ENCODE measurements around the gene MORF4L1.
"Not testable (repeated sequence)": the region's sequence is repeated elsewhere in the genome, so short reads cannot be mapped to it uniquely, and the experiment has no call there.

The MORF4L1 gene

DNA sequence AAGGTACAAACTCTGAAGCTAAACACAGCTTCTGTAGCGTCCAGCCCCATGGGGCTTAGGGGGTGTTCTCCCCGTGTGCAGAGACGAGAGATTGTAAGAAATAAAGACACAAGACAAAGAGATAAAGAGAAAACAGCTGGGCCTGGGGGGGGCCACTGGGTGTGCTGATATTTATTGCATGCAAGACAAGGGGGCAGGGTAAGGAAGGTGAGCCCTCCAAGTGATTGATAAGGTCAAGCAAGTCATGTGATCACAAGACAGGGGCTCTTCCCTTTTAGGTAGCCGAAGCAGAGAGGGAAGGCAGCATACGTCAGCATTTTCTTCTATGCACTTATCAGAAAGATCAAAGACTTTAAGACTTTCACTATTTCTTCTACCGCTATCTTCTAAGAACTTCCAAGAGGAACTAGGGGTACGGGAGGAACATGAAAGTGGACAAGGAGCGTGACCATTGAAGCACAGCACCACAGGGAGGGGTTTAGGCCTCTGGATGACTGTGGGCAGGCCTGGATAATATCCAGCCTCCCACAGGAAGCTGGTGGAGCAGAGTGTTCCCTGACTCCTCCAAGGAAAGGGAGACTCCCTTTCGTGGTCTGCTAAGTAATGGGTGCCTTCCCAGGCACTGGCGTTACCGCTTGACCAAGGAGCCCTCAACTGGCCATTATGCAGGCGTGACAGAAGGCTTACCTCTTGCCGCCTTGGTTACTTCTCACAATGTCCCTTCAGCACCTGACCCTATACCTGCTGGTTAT, 29.8 kb downstream of the MORF4L1 start:
- not testable (repeated sequence) for DNase-seq

- DNase-seq: no peak
Observed at GRCh38 chr15:78904599-78905358, 32.1 kb downstream of the MORF4L1 start.

DNA sequence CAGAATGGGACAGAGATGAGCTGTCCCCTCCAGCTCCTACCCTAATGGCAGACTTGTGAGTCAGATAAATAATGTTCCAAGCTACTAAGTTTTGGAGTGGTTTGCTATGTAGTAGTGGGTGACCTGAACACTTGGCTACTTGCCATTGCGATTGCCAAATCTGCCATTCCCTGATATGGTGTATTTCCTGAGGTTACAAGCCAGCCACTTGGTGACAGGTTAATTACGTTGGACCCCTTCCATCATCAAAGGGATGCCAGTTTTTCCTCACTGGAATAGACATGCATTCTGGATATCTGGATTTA, 33.6 kb downstream of the MORF4L1 start:
- DNase-seq: no peak

DNA sequence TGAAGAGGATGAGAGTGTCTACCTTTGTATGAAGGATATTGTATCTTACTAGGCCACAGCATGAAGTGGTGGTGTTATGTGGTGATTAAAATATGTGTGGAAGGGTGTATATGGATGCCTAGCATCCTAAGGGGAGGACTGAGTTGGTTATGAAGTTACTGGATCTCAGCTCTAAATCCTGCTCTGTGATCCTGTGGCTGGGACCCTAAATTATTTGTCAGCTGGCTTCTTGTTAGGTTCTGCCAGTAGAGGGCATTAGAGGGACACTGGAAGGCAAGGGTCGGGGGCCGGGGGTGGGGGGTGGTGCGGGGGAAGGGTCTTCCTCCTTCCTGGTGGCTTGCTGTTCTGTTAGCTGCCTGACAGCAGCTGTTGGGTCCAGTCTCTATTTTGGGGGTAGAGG, 34.9 kb downstream of the MORF4L1 start:
- no peak for DNase-seq

DNA sequence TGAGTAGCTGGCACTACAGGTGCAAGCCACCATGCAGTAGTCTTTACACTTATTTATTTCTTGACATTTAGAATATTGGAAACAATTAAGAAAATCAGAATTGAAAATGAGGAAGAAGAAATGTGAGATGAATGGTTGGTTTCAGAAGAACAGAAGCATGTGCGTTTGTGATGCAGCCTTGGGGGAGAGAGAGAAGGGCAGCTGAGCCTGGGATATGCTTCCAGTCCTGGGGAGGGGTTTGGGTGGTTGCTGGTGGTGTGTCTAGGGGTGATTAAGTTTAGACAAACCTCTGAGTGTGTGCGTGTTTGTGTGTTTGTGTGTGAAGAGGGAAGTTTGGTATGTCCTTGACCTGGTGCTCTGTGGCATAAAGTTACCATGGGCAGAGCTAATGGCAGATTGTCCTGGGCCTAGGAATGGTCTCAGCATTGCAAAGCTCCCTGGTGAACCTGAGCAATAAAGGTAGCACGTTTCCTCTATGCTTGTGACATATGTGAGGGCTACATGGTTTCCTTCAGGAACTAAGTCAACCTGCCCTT, 36.5 kb downstream of the MORF4L1 start:
- DNase-seq: no peak

DNA sequence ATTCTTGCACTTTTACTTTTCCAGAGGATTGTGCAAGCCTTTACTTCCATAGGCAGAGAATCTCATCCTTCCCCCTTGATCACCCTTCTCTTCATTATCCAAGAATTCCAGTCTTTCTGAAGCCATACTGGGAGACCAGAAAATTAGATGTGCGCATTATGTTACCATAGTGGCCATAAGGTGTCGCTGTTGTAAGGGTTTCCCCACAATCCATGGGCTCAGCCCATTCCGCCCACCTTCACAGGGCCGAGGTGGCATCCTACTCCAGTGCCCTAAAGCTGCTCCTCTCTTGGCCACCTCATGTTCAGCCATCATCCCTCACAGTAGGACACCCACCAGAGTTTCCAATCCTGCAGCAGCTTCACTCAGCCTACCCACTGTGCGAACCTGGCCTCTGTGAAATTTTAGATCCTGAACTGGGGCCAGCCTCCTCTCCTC, 37.1 kb downstream of the MORF4L1 start:
- DNase-seq: no peak

- no peak for DNase-seq
Observed at GRCh38 chr15:78910271-78910670, 37.6 kb downstream of the MORF4L1 start.

- DNase-seq: no peak
Observed at GRCh38 chr15:78912316-78912715, 39.6 kb downstream of the MORF4L1 start.

GRCh38 chr15:78913012-78913411, 40.3 kb downstream of the MORF4L1 start:
- no peak for DNase-seq

- no peak for DNase-seq
Observed at GRCh38 chr15:78914027-78914764, 41.5 kb downstream of the MORF4L1 start.

GRCh38 chr15:78915341-78916087, 42.8 kb downstream of the MORF4L1 start:
- no peak for DNase-seq

DNA sequence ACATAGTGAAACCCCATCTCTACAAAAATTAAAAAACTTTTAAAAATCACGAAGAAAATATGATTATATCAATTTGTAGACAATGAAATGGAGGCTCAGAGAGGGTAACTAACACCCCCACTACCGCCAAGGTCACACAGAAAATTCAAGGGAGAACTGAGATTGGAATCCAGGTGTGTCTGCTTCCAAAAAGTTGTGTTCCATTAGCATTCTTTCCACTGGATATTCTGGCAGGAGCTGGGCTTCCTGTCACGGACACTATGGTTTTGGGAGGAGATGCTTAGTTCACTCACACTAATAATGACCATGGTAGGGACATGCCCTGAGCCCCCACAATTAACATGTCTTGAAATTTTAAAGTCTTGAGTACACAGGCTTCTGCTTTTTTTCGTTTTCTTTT, 43.4 kb downstream of the MORF4L1 start:
- no peak for DNase-seq

DNA sequence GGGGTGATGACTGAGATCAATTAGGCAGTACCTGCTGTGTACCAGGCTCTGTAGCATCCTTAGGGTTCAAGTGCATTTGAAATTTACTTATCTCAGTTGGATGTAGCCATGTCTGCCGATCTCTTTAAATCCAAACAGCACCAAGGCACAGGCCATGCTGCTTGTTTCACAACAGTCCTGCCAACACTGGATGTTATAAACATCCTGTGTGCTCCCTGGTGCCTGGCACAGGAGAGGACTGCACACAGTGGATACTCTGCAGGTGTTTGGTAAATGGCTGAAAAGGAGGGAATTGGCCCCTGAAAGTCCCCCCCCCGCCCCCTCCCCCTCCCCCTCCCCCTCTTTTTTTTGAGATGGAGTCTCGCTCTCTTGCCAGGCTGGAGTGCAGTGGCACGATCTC, 45.2 kb downstream of the MORF4L1 start:
- DNase-seq: no peak

DNA sequence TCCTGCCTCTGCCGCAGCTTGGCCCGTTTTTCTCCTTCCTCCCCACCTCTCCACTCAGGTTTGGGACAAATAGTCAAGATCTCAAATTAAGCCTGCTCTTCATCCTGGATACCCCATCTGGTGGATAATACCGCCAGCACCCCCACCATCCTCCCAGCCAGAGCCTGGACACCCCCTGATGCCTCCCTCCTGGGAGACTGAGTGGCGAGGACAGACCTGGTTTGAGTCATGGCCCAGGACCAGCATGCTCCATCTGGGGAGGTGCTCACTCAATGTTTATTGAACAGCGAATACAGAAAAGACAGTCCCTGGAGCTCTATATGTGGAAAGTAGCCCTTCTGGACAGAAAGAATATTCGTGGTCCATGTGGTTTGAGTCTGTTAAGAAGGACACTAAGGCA, 48.8 kb downstream of the MORF4L1 start:
- DNase-seq: no peak

- no peak for DNase-seq
Observed at GRCh38 chr15:78921940-78922339, 49.2 kb downstream of the MORF4L1 start.

- DNase-seq: no peak
Observed at GRCh38 chr15:78922527-78922926, 49.8 kb downstream of the MORF4L1 start.

DNA sequence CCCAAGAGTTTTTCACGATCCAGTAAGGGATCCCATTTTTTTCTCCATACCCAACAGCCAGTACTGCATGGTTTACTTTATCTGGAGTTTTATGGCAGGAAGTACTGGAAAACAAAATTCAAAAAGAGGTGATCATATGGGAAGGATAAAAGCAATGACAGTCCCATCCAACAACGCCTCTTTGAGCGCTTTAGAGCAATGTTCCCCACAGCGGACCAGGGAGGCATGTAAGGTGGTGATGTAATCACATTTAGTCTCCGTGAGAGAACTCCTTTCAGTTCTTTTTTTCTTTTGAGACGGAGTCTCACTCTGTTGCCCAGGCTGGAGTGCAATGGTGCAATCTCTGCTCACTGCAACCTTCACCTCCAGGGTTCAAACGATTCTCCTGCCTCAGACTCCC, 50.3 kb downstream of the MORF4L1 start:
- no peak for DNase-seq

DNA sequence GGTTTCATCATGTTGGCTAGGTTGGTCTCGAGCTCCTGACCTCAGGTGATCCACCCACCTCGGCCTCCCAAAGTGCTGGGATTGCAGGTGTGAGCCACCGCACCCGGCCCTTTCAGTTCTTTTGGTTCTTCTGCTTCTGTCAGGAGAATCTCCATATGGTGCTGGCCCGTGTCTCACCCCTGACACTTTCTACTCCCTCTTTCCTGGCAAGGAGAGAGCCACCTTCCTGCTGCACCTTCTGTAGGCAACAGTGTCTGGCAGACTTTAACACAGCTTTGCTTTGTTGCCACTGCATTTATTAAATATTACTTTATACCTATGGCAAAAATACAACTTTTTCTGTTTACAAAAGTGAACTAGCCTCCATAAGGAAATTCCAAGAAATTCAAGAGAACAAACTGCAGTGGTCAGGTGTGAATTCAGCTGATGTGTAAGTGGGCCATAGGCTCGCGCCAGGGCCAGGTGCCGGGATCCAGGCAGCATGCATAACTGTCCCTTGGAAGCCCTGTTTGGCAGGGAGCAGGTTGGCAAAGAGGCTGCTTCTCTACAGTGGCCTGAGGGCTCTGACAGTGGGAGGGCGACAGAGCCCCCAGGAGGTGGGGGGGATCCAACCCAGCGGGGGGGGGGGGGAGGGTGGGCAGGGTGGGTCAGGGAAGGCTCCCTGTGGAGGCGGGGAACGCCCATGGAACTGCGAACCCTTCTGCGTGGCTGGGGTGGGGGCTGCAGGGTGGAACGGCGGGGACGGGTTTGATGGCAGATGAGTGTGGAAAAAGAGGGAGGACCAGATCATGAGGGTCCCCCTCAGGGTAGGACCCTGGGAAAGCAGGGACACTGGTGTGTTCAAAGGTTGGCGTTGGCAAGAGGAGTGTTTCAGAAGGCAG, 51.0 kb downstream of the MORF4L1 start:
- DNase-seq: no peak

- DNase-seq: no peak
Observed at GRCh38 chr15:78925076-78925624, 52.5 kb downstream of the MORF4L1 start.

- no peak for DNase-seq
Observed at GRCh38 chr15:78925956-78926743, 53.5 kb downstream of the MORF4L1 start.
